Measurements from ENCODE around the gene GUCY1A2.

The GUCY1A2 gene

DNA sequence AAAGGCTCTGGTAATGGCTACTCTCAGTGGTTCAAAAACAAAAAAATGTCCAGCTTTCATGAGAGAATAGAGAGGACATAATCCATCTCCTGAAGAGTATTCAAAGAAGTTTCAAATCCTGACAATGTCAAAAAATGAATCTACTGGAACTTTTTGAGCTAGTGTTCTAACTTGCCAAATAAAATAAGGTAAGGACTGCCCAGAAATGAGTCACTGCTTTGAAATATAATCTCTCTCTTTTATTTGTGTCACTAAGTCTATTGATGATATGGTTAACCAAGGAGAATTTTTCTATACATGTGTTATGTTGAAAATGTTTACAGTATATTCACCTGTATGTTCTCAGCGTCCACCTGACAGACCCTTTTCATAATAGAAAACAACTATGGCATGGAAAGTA lies 3.4 kb downstream of the GUCY1A2 start:
- DNase-seq (ENCODE audit: low spot score) (no peak), ATAC-seq (ENCODE audit: low read depth) (no peak)
- Histone ChIP-seq H3K27me3 (ENCODE audit: insufficient read depth, poor library complexity, severe bottlenecking) (peaks cover 38% of the 10 kb centered on the region), H3K27ac (ENCODE audit: poor library complexity, severe bottlenecking) (no peak overlapping the region), H3K4me1 (ENCODE audit: insufficient read depth, poor library complexity, severe bottlenecking) (peaks cover 7% of the 10 kb centered on the region), H3K9me3 (ENCODE audit: severe bottlenecking) (no peaks in the 10 kb centered on the region), H3K36me3 (ENCODE audit: low read depth) (no peaks in the 10 kb centered on the region), H3K4me3 (ENCODE audit: severe bottlenecking) (no peak overlapping the region)
- TF ChIP-seq, protein P1, sequence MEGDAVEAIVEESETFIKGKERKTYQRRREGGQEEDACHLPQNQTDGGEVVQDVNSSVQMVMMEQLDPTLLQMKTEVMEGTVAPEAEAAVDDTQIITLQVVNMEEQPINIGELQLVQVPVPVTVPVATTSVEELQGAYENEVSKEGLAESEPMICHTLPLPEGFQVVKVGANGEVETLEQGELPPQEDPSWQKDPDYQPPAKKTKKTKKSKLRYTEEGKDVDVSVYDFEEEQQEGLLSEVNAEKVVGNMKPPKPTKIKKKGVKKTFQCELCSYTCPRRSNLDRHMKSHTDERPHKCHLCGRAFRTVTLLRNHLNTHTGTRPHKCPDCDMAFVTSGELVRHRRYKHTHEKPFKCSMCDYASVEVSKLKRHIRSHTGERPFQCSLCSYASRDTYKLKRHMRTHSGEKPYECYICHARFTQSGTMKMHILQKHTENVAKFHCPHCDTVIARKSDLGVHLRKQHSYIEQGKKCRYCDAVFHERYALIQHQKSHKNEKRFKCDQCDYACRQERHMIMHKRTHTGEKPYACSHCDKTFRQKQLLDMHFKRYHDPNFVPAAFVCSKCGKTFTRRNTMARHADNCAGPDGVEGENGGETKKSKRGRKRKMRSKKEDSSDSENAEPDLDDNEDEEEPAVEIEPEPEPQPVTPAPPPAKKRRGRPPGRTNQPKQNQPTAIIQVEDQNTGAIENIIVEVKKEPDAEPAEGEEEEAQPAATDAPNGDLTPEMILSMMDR (IDR thresholded peaks at IDR 0.05; ENCODE audit: poor library complexity, severe bottlenecking), result no peak

DNA sequence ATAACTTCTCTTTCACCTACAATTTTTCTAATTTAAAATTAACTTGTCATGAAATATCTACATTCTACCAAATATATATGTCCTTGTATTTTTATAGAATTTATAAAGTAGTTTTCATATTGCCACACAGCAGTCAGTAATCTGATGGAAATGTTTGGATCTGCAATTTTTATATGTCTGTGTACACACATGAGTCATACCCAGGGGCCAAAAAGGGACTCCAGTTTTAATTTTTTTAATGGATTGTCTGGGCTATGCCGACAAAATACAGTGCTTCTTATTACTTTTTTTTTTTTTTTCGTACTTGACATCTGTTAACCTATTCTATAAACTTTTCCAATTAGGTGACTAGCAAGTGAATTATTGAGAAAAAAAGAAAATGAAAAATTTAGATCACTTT lies 6.3 kb downstream of the GUCY1A2 start:
- H3K27ac ChIP-seq (ENCODE audit: poor library complexity, severe bottlenecking), result no peak overlapping the region
- ATAC-seq (ENCODE audit: low read depth) (0 out of 3 replicates have a peak, but pooled peaks have one; percentile 42), DNase-seq (ENCODE audit: low spot score) (no peak)

DNA sequence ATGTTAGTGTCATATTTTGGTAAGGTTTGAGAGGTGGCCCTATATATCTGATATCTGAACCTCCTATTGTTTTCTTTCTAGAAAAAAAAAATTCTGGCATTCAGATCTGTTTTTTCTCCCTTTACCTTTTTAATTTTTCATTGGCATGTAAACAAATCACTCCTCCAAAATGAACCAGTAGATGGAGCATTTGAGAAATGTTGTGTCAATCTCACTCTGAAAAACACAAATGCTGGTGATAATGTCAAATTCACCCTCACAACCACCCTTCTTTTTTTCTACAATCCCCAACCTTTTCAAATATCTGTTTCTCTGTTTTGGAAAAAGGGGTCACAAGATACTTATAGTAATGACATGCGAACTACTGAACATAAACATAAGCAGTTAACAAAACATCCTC lies 9.1 kb downstream of the GUCY1A2 start:
- ATAC-seq (ENCODE audit: low read depth) (no peak), DNase-seq (ENCODE audit: low spot score) (no peak)
- TF ChIP-seq, protein P1 (IDR thresholded peaks at IDR 0.05; ENCODE audit: poor library complexity, severe bottlenecking), result peak; percentile 8
- no peaks in the 10 kb centered on the region for H3K4me1 ChIP-seq (ENCODE audit: insufficient read depth, poor library complexity, severe bottlenecking)
- no peaks in the 10 kb centered on the region for H3K9me3 ChIP-seq (ENCODE audit: severe bottlenecking)
- H3K4me3 ChIP-seq (ENCODE audit: severe bottlenecking), result no peak overlapping the region
- no peaks in the 10 kb centered on the region for H3K27me3 ChIP-seq (ENCODE audit: insufficient read depth, poor library complexity, severe bottlenecking)
- no peaks in the 10 kb centered on the region for H3K36me3 ChIP-seq (ENCODE audit: low read depth)
- no peak overlapping the region for H3K27ac ChIP-seq (ENCODE audit: poor library complexity, severe bottlenecking)

More for the DNA sequence above, 6.3 kb downstream of the GUCY1A2 start:
- Histone ChIP-seq H3K9me3 (ENCODE audit: severe bottlenecking) (no peaks in the 10 kb centered on the region), H3K4me1 (ENCODE audit: insufficient read depth, poor library complexity, severe bottlenecking) (peaks cover 7% of the 10 kb centered on the region), H3K36me3 (ENCODE audit: low read depth) (no peaks in the 10 kb centered on the region), H3K27me3 (ENCODE audit: insufficient read depth, poor library complexity, severe bottlenecking) (peaks cover 17% of the 10 kb centered on the region), H3K4me3 (ENCODE audit: severe bottlenecking) (no peak overlapping the region)
- TF ChIP-seq, protein P1 (IDR thresholded peaks at IDR 0.05; ENCODE audit: poor library complexity, severe bottlenecking), result no peak

DNA sequence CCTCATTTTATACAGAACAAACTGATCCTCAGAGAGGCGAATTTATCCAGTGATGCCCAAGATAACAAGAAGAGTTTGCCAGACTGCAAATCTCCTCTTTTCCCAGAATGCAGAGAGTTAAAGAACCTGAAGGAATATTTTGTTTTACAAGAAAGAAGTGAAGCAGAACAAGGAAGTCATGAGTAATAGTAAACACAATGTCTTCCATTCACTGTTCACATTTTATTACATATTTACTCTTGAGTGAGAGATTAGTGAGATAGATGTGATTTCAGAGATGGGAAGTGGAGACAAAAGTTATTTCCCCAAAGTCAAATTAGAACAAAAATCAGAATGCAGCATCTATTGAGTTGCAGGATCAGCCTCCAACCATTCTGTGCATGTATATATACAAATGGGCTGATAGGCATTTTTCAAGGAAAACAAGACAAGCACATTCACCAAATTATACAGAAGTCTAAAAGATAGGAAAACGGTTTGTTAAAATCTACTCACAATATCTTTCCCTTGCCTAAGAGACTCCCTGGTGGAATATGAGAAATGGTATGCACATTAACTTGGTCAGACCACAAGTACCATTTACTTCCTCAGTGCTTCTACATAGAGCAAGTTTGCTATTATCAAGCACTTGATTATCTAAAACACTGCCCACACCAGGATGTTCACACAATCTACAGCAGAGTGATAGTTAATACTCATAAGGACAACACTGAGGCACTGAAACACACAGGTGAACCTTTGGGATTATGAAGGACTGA lies 12.0 kb downstream of the GUCY1A2 start:
- Histone ChIP-seq H3K4me3 (ENCODE audit: severe bottlenecking) (no peak overlapping the region), H3K36me3 (ENCODE audit: low read depth) (no peaks in the 10 kb centered on the region), H3K9me3 (ENCODE audit: severe bottlenecking) (no peaks in the 10 kb centered on the region), H3K27ac (ENCODE audit: poor library complexity, severe bottlenecking) (no peak overlapping the region), H3K4me1 (ENCODE audit: insufficient read depth, poor library complexity, severe bottlenecking) (no peaks in the 10 kb centered on the region), H3K27me3 (ENCODE audit: insufficient read depth, poor library complexity, severe bottlenecking) (no peaks in the 10 kb centered on the region)
- DNase-seq (ENCODE audit: low spot score), result no peak
- peak; percentile 42; the same call in 1 of the 3 replicates for ATAC-seq (ENCODE audit: low read depth)
- TF ChIP-seq, protein P1 (IDR thresholded peaks at IDR 0.05; ENCODE audit: poor library complexity, severe bottlenecking), result no peak

DNA sequence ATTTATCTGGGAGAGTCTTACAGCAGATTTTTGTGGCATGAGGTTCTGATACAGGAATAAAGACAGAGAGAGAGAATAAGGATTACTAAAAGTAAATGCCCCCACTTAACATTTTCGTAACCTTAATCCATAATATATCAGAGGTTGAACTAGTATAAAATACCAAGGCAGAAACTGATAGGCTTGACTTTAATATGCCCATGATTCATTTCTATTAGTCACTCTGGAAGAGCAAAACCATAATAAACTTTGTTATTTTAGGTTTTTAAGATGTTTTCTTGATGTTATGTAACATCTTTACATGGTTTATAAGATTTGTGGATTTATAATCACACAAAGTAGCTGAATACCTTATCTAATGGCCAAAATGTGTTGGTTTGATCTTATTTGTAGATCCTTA lies 19.1 kb downstream of the GUCY1A2 start:
- Histone ChIP-seq H3K27ac (ENCODE audit: poor library complexity, severe bottlenecking) (no peak overlapping the region), H3K36me3 (ENCODE audit: low read depth) (no peaks in the 10 kb centered on the region), H3K4me1 (ENCODE audit: insufficient read depth, poor library complexity, severe bottlenecking) (no peaks in the 10 kb centered on the region), H3K27me3 (ENCODE audit: insufficient read depth, poor library complexity, severe bottlenecking) (no peaks in the 10 kb centered on the region), H3K9me3 (ENCODE audit: severe bottlenecking) (no peaks in the 10 kb centered on the region), H3K4me3 (ENCODE audit: severe bottlenecking) (no peak overlapping the region)
- no peak for ATAC-seq (ENCODE audit: low read depth)
- no peak for DNase-seq (ENCODE audit: low spot score)
- TF ChIP-seq, protein P1 (IDR thresholded peaks at IDR 0.05; ENCODE audit: poor library complexity, severe bottlenecking), result no peak

Measured in RWPE2 (cell line).